Neuron (in vitro differentiated cells): ENCODE measurements around the gene EHBP1.

Experiments
- H2AFZ ChIP-seq: one replicate; pipeline ENCODE4 v1.6.1; 2013; ENCODE audit warnings: low read depth, mild to moderate bottlenecking, inconsistent platforms, low read length, moderate library complexity
- H3K27me3 ChIP-seq: one replicate; pipeline ENCODE4 v1.6.1; 2013; ENCODE audit warnings: low read length; ENCODE audit not compliant: insufficient read depth
- H3K36me3 ChIP-seq: one replicate; pipeline ENCODE4 v1.6.1; 2013; ENCODE audit warnings: low read length; ENCODE audit not compliant: insufficient read depth
- H3K4me1 ChIP-seq: one replicate; pipeline ENCODE4 v1.6.1; 2013; ENCODE audit warnings: low read length; ENCODE audit not compliant: insufficient read depth
- H3K4me3 ChIP-seq: 2 replicates; pipeline ENCODE4 v1.5.1; 2013; ENCODE audit warnings: mild to moderate bottlenecking, low read length, moderate library complexity
- H3K9me3 ChIP-seq: one replicate; pipeline ENCODE4 v1.6.1; 2013; ENCODE audit warnings: low read length

EHBP1 gene

GRCh38 chr2:62874881-62875383 is 169.4 kb downstream of the EHBP1 start:
- Histone ChIP-seq H3K27me3 (no peaks in the 10 kb centered on the region), H2AFZ (no peak overlapping the region), H3K36me3 (peaks cover 38% of the 10 kb centered on the region)

DNA sequence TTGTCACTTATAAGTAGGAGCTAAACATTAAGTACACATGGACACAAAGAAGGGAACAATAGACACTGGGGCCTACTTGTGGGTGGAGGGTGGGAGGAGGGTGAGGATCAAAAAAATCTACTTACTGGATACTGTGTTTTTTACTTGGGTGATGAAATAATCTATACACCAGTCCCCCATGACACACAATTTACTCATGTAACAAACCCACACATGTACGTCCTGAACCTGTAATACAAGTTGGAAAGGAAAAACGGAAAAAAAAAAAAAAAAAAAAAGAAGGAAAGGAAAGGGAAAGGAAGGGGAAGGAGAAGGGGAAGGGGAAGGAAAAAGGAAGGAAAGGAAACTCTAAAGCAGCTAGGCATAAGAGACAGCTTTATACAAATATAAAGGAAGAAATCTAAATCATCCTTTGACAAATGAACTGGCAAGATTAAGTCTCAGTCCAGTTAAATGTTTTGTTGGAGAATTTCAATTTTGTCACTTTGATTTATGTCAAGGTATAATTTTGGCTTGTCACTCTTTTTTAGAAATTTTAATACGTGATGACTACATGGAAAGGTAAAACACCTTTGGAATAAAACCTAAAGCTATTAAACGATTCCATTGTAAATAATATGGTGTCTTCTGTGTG is 175.8 kb downstream of the EHBP1 start:
- H2AFZ ChIP-seq, result no peak overlapping the region
- H3K27me3 ChIP-seq, result no peaks in the 10 kb centered on the region
- H3K9me3 ChIP-seq, result peaks cover 8% of the 10 kb centered on the region
- no peak overlapping the region for H3K4me3 ChIP-seq
- no peaks in the 10 kb centered on the region for H3K4me1 ChIP-seq
- peaks cover 28% of the 10 kb centered on the region for H3K36me3 ChIP-seq

More at GRCh38 chr2:62874881-62875383, 169.4 kb downstream of the EHBP1 start:
- peaks cover 11% of the 10 kb centered on the region for H3K9me3 ChIP-seq
- no peak overlapping the region for H3K4me3 ChIP-seq
- H3K4me1 ChIP-seq, result no peaks in the 10 kb centered on the region

GRCh38 chr2:62883629-62884028 is 178.1 kb downstream of the EHBP1 start:
- H3K9me3 ChIP-seq, result peaks cover 5% of the 10 kb centered on the region
- no peaks in the 10 kb centered on the region for H3K4me1 ChIP-seq
- no peak overlapping the region for H2AFZ ChIP-seq
- no peak overlapping the region for H3K4me3 ChIP-seq
- H3K27me3 ChIP-seq, result no peaks in the 10 kb centered on the region
- peaks cover 11% of the 10 kb centered on the region for H3K36me3 ChIP-seq

GRCh38 chr2:62884086-62884485 is 178.6 kb downstream of the EHBP1 start:
- H3K36me3 ChIP-seq, result peaks cover 11% of the 10 kb centered on the region
- no peaks in the 10 kb centered on the region for H3K4me1 ChIP-seq
- peaks cover 5% of the 10 kb centered on the region for H3K9me3 ChIP-seq
- no peaks in the 10 kb centered on the region for H3K27me3 ChIP-seq
- H3K4me3 ChIP-seq, result no peak overlapping the region
- H2AFZ ChIP-seq, result no peak overlapping the region

DNA sequence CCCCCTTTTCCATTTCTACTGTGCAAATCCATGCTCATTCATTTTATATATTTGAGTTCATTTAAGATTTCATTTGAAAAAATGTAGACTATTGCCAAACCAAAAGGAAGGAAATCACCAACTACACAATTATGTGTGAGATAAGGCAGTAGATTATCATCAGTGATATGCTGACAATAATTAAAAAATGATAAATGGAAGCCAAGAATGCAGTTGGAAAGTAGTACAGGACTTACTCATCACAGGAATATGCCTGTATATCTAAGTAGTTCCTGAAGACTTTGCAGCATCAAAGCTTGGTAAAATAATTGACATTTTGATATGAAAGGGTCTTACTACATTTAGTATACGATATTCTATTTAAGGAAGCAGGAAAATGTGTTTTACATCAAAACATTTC is 179.0 kb downstream of the EHBP1 start:
- Histone ChIP-seq H2AFZ (no peak overlapping the region), H3K36me3 (peaks cover 11% of the 10 kb centered on the region), H3K4me1 (no peaks in the 10 kb centered on the region), H3K27me3 (no peaks in the 10 kb centered on the region), H3K9me3 (peaks cover 5% of the 10 kb centered on the region), H3K4me3 (no peak overlapping the region)

DNA sequence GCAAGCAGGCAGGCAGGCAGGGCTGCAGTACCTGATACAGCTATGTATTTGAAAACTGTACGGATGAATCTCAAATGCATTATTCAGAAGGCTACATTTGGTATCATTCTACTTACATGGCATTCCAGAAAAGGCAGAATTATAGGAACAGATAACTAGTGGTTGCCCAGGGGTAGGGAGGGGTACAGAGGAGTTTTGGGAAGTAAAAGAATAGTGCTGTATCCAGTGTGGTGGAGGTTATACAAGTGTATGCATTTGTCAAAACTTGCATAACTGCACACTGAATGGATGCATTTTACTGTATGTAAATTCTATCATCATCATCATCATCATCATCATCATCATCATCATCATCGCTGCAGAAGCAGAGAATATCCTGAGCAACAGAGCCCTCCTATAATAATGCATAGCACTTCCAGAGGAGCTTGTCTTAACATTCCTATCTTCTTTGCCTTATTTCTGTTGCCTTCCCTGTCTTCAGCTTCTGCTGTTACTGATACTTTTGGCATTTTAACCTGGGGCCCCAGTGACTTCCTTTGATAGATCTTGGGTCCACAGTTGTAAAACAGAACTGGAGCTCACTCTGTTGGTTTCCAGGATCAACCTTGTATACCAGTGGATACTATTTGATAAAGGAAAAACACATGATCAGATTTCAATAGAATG is 189.6 kb downstream of the EHBP1 start:
- Histone ChIP-seq H3K4me3 (no peak overlapping the region), H2AFZ (no peak overlapping the region), H3K9me3 (no peaks in the 10 kb centered on the region), H3K4me1 (peaks cover 8% of the 10 kb centered on the region), H3K27me3 (no peaks in the 10 kb centered on the region), H3K36me3 (no peaks in the 10 kb centered on the region)

DNA sequence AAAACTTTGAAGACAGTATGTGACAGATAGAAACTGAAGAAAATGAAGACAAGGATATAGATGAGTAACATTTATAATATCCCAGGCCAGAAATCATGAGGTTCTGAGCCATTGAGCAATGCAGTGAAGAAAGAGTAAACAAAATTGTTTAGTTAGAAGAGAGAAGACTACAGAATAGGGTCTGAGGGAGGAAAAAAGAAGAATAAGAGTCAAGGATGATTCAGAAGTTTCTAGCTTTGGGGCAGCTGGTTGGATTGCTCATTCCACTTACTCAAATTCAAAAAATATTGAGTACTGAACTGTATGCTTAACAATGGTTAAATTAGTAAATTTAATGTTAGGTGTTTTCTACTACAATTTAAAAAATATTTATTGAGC is 190.1 kb downstream of the EHBP1 start:
- Histone ChIP-seq H3K4me3 (no peak overlapping the region), H3K4me1 (peaks cover 8% of the 10 kb centered on the region), H3K36me3 (no peaks in the 10 kb centered on the region), H2AFZ (no peak overlapping the region), H3K9me3 (no peaks in the 10 kb centered on the region), H3K27me3 (no peaks in the 10 kb centered on the region)

GRCh38 chr2:62897187-62897827 is 191.8 kb downstream of the EHBP1 start:
- Histone ChIP-seq H3K27me3 (no peaks in the 10 kb centered on the region), H3K36me3 (no peaks in the 10 kb centered on the region), H2AFZ (no peak overlapping the region), H3K9me3 (no peaks in the 10 kb centered on the region), H3K4me1 (peaks cover 8% of the 10 kb centered on the region), H3K4me3 (no peak overlapping the region)

GRCh38 chr2:62904344-62904743 is 198.8 kb downstream of the EHBP1 start:
- Histone ChIP-seq H3K4me3 (no peak overlapping the region), H3K36me3 (no peaks in the 10 kb centered on the region), H3K4me1 (no peaks in the 10 kb centered on the region), H3K9me3 (no peaks in the 10 kb centered on the region), H3K27me3 (no peaks in the 10 kb centered on the region), H2AFZ (no peak overlapping the region)

GRCh38 chr2:62908145-62908544 is 202.6 kb downstream of the EHBP1 start:
- Histone ChIP-seq H3K36me3 (no peaks in the 10 kb centered on the region), H3K4me1 (no peaks in the 10 kb centered on the region), H3K27me3 (no peaks in the 10 kb centered on the region), H3K9me3 (no peaks in the 10 kb centered on the region), H2AFZ (no peak overlapping the region), H3K4me3 (no peak overlapping the region)

GRCh38 chr2:62913311-62913710 is 207.8 kb downstream of the EHBP1 start:
- Histone ChIP-seq H3K36me3 (no peaks in the 10 kb centered on the region), H3K4me1 (no peaks in the 10 kb centered on the region), H3K4me3 (no peak overlapping the region), H3K27me3 (no peaks in the 10 kb centered on the region), H3K9me3 (no peaks in the 10 kb centered on the region), H2AFZ (no peak overlapping the region)

DNA sequence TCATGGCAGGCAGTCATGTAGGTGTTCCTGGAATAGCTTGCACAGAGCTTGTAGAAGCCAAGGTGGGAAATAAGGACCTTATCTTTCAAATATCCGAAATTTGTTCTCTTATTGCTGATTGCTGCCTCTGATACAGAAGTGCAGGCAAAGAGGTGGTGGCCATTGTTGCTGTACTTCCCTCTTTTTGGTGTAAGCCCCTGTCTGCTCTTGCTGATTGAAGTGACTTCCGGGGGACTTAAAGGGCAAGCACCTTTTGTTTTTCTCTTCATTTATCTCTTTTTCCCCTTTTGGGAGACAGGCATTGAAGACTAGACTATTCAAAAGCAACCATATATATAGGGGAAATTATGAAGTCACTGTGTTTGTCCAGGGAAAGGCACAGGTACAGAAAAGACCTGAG is 213.5 kb downstream of the EHBP1 start:
- Histone ChIP-seq H3K4me3 (no peak overlapping the region), H3K36me3 (no peaks in the 10 kb centered on the region), H3K27me3 (no peaks in the 10 kb centered on the region), H3K9me3 (peaks cover 13% of the 10 kb centered on the region), H2AFZ (no peak overlapping the region), H3K4me1 (no peaks in the 10 kb centered on the region)

GRCh38 chr2:62920070-62920469 is 214.6 kb downstream of the EHBP1 start:
- no peaks in the 10 kb centered on the region for H3K27me3 ChIP-seq
- no peaks in the 10 kb centered on the region for H3K4me1 ChIP-seq
- no peak overlapping the region for H2AFZ ChIP-seq
- peaks cover 17% of the 10 kb centered on the region for H3K9me3 ChIP-seq
- no peak overlapping the region for H3K4me3 ChIP-seq
- H3K36me3 ChIP-seq, result no peaks in the 10 kb centered on the region
